A549 treated with Hydrocortisone at 1 μM for 4 hours (cell line): ENCODE data around the gene SYN1. TPM values are rescaled to one million over a fixed set of nuclear protein-coding genes. Genes with fewer than 3 reads are reported as not detected.

ENCODE experiments used
- total RNA-seq: library from RNA; stranded (reverse); fragments of 200-300 nt; extraction: Qiagen RNA extraction; gene quantifications from 5 replicates; pipeline ENCODE4 v1.2.3, GENCODE V29; 2022

SYN1 gene
- 0.13 to 0.56 TPM (median 0.26 TPM) in 5 replicates for total RNA-seq

GRCh38 chrX:47619486-47620302 is at the start of gene SYN1:
Gene SYN1, minus strand, starts transcription at chrX:47619857. Its CDS starts 129 bp downstream, at chrX:47619728.

GRCh38 chrX:47658684-47659420 is 39.2 kb upstream of the SYN1 start, which contains the start of gene UXT:
Gene UXT, minus strand, starts transcription at chrX:47659180. Its CDS starts 253 bp downstream, at chrX:47658927.

GRCh38 chrX:47650164-47651042 is 30.7 kb upstream of the SYN1 start, which contains the start of gene ELK1:
Gene ELK1, minus strand, starts transcription at chrX:47650563. Its CDS starts 9,122 bp downstream, at chrX:47641441.

GRCh38 chrX:47629419-47630200 is 10.0 kb upstream of the SYN1 start, which contains the start of gene CFP:
Gene CFP, minus strand, starts transcription at chrX:47629930. Its CDS starts 86 bp downstream, at chrX:47629844.

GRCh38 chrX:47581731-47582647 is 37.7 kb downstream of the SYN1 start, which contains the start of gene TIMP1:
Gene TIMP1, plus strand, starts transcription at chrX:47582436. Its CDS starts 980 bp downstream, at chrX:47583416.

GRCh38 chrX:47560934-47561658 is 58.6 kb downstream of the SYN1 start, which contains the start of gene ARAF:
Gene ARAF, plus strand, starts transcription at chrX:47561205. Its CDS starts 1,763 bp downstream, at chrX:47562968.

Other genes starting within 250 kb of the SYN1 start
- gene ZNF157, start 249.3 kb downstream of the SYN1 start, total RNA-seq, result 0.05 TPM in 1 of 5 replicates, not detected in the others
- 3.3 to 5.8 TPM (median 3.6 TPM) in 5 replicates for gene ZNF41, start 136.6 kb downstream of the SYN1 start, total RNA-seq
- 46.6 to 57.5 TPM (median 54.7 TPM) in 5 replicates for gene ARAF, start 58.7 kb downstream of the SYN1 start, total RNA-seq
- gene TIMP1, start 37.4 kb downstream of the SYN1 start, total RNA-seq, result 231 to 288 TPM (median 262 TPM) in 5 replicates
- 0.17 to 0.89 TPM (median 0.64 TPM) in 5 replicates for gene CFP, start 10.1 kb upstream of the SYN1 start, total RNA-seq
- gene ELK1, start 30.7 kb upstream of the SYN1 start, total RNA-seq, result 34.9 to 38.6 TPM (median 35.6 TPM) in 5 replicates
- gene UXT, start 39.3 kb upstream of the SYN1 start, total RNA-seq, result 142 to 194 TPM (median 182 TPM) in 5 replicates
- 4.0 to 8.2 TPM (median 6.1 TPM) in 5 replicates for gene ZNF81, start 217.0 kb upstream of the SYN1 start, total RNA-seq